ENCODE data around the gene SZT2.

DNA sequence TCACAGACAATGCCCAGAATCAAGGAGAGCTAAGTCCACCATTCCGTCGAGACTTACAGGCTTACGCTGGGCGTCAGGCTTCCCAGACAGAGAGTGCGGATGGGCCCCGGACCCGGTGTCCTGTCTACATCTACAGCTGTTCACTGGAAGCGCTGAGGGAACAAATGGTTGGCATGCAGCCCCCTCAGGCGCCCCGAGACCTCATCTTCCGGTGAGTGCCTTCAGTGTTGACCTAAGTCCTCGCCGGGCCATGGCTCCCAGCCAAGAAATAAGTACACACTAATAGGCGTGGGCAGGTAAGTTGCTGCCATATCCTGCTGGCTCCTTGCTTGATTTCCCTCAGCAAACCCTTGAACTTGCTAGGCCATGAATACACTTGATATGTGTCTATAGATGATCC is 37.8 kb downstream of the SZT2 start:
- TF ChIP-seq, protein P1, sequence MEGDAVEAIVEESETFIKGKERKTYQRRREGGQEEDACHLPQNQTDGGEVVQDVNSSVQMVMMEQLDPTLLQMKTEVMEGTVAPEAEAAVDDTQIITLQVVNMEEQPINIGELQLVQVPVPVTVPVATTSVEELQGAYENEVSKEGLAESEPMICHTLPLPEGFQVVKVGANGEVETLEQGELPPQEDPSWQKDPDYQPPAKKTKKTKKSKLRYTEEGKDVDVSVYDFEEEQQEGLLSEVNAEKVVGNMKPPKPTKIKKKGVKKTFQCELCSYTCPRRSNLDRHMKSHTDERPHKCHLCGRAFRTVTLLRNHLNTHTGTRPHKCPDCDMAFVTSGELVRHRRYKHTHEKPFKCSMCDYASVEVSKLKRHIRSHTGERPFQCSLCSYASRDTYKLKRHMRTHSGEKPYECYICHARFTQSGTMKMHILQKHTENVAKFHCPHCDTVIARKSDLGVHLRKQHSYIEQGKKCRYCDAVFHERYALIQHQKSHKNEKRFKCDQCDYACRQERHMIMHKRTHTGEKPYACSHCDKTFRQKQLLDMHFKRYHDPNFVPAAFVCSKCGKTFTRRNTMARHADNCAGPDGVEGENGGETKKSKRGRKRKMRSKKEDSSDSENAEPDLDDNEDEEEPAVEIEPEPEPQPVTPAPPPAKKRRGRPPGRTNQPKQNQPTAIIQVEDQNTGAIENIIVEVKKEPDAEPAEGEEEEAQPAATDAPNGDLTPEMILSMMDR (IDR thresholded peaks at IDR 0.05; ENCODE audit: low read depth, low read length, poor library complexity, severe bottlenecking) = no peak
- TF ChIP-seq EZH2phosphoT487 (IDR thresholded peaks at IDR 0.05; ENCODE audit: borderline replicate concordance, low read length) = no peak

All from DOHH2 (cell line).